Endometrial microvascular endothelial cells (primary cell): ENCODE results near the gene PCSK6. TPM values are rescaled to one million over a fixed set of nuclear protein-coding genes. Genes with fewer than 3 reads are reported as not detected.
"Not testable (repeated sequence)": the region's sequence is repeated elsewhere in the genome, so short reads cannot be mapped to it uniquely, and the experiment has no call there.

Experiments
- in situ Hi-C: cut with HindIII; loops from 2 replicates; pipeline ENCODE4 v1.10.0; 2017; ENCODE audit warnings: low sequenced_read_pairs, low pct_unique_long_range_greater_than_20kb; ENCODE audit errors: inconsistent ontology term
- total RNA-seq: library from RNA; depleted of rRNA; stranded (reverse); fragments of >200 nt; gene quantifications from one replicate; pipeline ENCODE4 v1.2.3, GENCODE V29; 2015; ENCODE audit errors: inconsistent ontology term

Gene PCSK6
- total RNA-seq, 1 donor from 2014 or later, result not detected

DNA sequence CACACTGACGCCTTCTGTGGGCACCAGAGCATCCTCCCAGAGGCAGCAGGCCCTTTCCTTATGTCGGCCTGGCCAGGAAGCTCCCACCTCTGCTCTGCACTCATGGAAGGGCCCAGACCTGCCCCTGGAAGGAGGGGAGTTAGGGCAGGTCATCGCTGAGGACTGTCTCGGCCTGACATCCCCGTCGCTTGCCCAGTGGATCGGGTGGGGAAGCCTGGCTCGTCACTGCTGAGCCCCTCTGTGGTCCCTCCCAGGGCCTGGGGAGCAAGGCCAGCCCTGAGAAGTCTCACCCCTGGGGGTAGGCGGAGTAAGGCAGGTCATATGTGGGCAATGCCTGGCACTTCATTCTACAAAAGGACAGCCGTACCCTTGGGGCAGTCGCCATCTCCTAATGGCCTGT is 131.6 kb downstream of the PCSK6 start:
- in situ Hi-C loops, result no loop called here

DNA sequence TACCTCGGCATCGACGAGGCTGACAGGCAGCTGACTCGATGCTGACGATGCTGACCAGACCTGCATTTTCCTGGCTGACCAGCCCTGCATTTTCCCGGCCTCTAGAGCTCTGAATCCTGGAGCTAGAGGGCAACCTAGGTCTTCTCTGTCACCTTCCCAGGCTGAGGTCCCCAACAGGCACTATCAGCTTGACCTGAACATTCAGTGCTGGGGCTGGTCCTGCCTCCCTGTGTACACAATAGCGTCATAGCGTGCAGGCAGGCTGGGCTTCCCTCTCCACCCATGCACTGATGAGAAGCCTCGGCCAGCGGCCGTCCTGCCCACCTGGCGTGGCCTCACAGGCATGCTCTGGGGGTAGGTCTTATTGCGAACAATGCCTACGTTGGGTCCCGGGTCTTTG is 132.2 kb downstream of the PCSK6 start:
- in situ Hi-C loops, result no loop called here

DNA sequence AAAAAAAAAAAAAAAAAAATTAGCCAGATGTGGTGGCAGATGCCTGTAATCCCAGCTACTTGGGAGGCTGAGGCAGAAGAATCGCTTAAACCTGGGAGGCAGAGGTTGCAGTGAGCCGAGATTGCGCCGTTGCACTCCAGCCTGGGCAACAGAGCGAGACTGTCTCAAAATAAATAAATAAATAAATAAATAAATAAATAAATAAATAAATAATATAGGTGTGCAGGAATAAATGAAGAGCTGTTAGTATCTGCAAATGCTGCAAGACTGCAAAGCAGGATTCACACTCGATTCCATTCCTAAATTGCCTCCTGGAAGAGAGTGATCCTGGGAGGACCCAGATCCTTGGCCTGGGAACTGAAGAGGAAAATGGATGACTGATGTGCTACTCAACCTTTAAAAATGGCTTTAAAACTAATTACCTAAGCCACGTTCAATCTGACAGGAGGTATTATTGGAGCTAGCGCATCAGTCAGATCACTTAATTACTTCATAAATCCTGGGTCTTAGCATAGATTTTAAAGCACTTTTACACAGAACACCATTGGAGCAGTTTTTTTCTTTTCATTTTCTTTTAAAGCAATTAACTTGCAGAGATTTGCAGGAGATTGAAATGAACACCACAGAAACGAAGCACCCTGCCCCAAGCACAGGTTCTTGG is 132.9 kb downstream of the PCSK6 start:
- in situ Hi-C loops, result not testable (repeated sequence)

DNA sequence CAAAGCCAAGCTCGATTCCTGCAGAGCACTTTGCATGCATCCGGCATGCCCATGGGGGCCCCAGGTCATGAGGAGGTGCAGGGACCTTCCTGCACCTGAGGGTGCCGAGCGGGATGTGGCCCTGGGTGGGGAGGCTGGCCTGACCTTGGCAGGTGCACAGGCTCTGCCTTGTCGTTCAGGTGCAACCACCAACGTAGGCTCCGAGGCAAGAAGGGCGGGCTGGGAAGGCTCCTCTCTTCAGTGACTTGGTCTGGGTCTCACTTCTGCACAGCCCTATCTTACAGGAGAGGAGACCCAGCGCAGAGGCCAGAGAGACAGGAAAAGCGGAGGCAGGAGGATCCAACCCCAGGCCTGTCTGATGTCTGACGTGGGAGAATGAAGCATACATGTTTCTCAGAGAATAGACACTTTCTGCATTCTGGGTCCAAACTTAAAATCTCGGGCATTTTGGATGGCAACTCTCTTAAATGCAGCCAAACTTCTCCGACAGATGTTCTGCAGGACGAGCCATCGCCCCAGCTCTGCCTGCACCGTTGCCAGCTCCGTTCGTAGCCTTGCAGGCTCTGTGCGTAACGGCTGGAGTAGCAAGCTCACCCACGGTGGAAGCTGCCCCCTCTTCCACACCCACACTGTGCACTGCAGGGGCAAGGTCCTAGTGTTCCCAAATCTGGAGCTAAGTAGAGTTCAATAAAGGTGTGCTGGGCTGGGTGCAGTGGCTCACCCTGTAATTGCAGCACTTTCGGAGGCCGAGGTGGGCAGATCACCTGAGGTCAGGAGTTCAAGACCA is 133.6 kb downstream of the PCSK6 start:
- in situ Hi-C loops, result no loop called here

DNA sequence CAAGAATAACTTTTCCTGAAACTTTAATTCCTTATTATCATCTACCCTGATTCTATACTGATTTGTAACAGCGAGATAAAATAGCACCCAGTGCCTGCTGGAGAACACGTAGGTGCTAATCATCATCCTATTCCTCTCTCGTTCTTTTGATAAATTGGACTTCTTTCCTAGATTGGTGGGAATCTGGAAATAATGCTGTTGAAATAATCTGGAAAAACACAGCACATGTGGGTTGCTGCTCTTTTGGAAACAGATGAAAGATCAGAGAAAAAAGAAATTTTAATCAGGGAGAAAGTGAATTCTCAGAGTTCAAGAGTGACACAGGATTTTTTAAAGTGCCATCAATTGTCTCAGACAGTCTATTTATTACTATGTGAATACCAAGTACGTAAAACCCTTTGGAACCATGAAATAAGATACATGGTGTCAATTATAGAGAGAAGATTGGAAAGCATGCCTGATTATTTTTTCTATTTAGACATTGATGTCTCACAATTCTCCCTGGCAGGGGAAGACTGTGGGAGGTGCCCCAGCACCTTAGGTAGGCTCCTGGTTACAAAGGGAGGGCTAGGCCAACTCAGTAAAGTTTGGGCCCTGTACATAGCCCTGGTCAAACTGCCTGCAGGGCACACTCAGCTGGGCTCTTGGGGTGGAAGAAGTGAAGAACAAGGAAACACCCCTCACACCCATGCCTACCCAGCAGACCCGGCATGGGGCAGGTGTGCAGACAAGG is 134.4 kb downstream of the PCSK6 start:
- in situ Hi-C loops, result no loop called here

DNA sequence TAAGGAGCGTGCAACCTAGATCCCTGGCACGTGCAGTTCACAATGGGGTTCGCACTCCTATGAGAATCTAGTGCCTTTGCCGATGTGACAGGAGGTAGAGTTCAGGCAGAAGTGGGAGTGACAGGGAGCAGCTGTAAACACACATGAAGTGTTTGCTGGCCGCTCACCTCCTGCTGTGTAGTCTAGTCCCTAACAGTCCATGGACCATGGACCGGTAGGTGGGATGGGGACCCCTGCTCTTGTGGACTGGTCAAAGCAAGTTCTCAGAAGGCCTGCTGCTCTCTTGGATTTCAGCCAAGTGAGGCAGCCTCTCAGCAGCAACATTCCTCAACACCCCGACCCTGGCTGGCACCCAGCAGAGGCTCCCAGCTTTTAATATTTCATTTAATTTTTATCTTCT is 136.3 kb downstream of the PCSK6 start:
- in situ Hi-C loops, result no loop called here

DNA sequence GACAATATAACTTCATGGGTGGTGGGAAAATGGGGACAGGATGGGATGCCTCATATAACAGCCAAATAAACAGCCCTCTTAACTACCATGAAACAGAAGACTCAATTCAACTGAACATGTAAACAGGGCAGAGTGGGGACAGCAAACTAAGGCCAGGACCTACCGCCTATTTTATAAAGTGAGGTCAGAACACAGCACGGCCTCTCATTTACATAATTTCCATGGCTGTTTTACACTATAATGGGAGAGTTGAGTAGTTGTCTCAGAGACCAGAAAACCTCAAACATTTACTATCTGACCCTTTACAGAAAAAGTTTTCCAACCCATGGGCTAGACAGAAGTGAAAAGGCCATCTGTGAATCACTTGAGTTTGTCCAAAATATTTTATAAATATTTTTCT is 137.8 kb downstream of the PCSK6 start:
- in situ Hi-C loops, result no loop called here

DNA sequence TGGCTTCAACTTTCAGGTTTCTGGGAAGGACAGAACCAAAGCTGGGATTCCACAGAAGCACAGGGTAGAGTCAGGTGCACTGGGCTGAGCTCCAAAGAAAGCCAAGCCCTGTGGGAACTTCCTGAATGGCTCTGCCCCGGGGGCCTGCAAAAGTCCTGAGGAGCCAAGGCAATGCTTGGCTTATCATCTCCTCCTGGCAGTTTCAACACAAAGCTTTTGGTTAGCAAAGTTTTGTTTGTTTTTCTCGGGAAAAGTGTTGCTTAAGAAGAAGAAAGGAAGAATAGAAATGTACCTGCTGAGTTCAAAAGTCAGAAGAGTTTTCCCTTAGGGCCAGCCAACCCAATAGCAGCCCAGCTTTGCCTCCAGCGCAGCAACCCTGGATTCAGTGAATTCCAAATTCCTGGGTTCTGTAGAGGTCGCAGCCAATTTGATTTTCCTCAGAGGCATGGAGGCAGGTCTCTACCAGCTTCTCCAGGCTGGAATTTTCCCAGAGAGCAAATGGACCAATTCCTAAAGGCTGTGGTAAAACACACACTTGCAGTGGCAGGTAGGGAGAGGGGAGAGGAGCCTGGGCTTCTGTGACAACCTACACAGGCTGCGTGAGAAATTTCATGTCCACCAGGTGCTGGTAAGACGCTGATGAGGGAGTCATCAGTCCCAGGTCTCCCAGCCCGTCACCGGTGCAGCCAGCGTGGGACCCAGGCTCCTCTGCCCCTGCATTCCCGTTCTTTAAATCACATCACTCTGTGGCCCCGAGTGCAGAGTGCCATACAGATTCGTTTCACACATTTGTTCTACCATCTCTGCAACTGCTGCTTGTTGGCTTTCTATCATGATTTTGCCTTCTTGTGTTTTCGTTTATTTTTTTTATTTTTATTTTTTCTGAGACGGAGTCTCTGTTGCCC is 140.2 kb downstream of the PCSK6 start:
- in situ Hi-C loops, result no loop called here

DNA sequence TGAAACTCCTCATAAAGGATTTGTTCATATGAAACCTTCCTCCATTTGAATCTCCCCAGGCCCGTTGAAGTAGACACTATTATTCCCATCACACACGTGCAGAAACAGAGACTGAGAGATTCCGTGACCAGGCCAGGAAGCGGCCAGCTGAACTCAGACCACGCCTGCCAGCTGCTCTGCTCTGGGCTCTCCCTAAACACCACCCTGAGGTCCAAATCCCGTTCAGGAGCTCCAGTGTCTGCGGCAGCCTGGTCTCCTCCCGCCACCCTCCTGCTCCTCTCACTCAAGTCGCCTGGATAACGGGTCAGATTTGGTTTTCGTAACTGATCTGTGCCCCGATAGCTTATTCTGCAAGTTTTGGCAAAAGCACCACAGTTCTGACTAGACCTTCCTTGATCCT is 140.9 kb downstream of the PCSK6 start:
- in situ Hi-C loops, result no loop called here

DNA sequence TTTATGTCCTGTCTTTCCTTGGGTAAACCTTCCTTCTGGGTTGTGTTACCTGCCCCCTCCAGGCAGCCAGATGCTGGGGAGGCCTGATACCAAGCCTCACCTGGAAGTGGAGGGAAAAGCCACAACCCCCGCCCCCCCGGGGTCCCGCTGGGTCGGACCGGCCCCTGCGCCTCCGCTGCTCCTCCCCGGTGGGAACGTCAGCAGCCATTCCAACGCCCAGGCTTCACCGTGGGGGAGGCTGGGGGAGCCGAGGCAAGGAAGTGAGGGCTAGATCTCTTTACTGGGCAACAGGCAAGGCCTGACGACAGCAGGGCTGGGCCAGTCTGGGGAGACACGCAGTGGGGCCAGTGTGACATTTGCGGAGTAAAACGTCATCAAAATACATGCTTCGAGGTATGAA is 141.5 kb downstream of the PCSK6 start:
- in situ Hi-C loops, result no loop called here

DNA sequence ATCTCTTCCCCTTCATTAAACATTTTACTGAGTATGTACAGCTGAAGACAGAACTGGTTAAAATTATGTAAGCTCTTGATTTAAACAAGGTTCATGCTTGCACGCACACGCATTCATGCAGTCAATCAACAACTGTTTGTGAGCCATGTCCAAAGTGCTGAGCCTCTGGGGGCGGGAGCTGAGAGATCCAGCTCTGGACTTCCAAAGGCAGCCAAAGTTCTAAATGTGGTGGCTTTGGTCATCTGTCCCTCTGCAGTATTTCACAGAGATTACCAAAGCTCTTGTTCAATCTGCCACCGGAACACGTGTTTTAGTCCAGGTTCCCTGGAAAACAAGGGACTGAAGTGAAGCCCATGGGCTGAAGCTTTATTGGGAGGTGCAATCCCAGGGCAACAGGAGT is 142.1 kb downstream of the PCSK6 start:
- in situ Hi-C loops, result no loop called here

DNA sequence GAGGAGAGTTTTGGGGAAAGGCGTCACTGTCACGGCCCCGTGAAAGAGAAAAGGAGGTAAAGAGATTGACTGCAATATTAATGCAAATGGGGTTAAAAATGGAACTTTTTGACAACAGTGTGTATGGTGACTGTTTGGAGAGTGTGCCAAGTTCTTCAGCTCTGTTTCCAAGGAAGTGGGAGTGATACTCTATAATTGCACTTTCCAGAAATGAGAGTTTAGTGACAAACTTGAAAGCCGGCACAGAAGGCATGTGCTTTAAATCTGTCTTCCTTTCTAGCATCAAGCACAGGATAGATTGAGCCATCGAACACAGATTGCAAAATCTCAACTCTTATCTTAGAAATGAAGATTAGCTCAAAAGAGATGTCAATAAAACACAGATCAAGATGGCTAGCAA is 142.6 kb downstream of the PCSK6 start:
- in situ Hi-C loops, result no loop called here

DNA sequence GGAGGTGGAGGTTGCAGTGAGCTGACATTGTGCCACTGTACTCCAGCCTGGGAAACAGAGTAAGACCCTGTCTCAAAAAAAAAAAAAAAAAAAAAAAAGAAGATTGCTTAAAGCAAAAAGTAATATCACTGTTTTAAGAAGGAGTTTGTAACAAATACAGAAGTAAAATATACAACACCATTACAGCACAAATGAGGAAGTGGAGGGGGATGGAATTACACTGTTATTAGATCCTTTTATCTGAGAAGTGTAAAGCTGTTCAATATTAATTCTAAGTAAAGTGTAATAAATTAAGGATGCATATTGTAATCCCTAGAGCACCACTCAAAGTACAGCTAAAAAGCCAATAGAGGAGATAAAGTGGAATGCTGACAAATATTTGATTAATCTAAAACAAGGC is 147.5 kb downstream of the PCSK6 start:
- in situ Hi-C loops, result no loop called here

DNA sequence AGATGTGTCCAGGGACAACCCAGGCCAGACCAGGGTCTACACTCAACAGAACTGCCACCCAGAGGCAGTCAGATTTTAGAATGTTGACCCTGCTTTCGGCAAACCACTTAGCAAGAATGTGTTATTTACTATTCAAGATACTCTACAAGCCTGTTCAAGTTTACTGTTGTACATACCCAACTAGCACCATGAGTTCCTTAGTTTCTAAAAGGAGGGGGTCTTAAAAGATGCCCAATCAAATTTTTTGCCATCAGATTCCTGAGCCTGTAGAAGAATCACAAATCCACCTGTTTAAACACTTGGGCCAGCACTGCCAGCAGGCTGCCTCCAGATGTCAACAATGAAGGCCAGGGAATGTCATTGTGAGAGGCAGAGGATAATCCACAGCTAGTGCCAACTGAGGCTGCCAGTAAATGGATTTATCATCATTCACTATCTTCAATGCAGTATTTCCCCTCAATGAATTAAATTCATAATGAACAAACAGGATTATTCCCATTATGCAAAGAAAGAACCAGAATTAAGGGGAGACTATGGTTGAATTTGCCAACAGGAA is 150.9 kb downstream of the PCSK6 start:
- in situ Hi-C loops, result no loop called here

DNA sequence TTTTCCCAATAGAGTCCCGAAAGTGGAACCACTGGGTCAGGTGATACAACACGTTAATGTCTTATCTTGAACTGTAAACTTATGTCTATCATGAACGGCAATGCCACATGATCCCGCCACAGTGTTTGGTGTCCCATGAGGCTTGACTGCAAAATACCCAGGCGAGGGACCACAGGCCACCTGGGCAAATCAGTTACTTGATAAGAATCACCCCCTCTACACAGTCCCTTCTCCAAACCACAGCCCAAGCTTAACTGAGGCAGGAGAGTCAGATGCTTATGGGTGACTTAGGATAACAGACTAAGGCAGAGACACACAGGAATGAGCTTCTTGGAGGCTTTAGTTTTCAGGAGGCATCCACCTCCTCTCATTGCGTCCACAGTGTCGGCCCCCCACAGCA is 151.5 kb downstream of the PCSK6 start:
- in situ Hi-C loops, result no loop called here

DNA sequence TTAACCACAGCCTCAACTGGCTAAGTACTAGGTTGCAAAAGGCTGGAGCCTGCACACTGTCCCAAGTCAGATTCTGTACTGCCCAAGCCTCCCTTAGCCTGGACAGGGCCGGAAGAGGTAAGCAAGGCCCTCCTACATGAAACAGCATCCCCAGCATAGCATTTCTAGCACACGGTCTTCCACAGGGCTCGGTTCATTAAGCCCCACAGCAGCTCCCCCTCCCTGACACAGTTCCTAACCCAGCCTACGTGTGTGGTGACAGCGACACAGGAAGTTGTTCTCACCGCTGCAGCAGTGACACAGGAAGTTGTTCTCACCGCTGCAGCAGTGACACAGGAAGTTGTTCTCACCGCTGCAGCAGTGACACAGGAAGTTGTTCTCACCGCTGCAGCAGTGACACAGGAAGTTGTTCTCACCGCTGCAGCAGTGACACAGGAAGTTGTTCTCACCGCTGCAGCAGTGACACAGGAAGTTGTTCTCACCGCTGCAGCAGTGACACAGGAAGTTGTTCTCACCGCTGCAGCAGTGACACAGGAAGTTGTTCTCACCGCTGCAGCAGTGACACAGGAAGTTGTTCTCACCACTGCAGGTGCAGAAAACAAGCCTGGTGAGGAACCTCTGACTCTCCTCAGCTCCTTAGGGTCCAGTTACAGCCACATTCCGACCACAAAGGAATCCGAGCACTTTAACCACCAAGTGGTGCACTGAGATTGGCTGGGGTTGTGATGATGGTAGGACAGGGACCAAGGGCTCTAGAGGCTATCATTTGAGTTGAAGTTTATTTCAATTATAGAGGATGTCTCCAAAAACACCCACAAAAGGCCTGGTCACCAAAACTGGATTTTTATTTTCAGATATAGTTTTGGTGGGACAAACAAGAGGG is 155.4 kb downstream of the PCSK6 start:
- in situ Hi-C loops, result not testable (repeated sequence)

DNA sequence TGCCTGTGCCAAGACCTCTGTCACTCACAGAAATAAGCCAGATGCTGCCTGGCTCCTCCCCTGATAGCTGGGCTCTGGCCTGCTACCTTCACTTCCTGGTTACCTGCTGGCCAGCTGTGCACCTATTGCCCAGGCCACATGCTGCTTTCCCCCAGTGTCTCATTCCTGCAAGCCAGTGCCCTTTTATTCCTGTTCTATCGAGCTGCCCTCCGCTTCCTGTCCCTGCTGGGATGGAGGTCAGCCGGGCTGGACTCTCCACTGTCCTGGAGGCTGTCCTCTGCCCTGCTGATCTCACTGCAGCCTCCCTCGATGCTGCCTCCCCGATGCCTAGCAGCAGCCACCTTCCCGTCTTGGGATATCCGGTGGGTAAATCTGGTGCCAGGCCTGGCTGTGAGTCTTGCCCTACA is 157.4 kb downstream of the PCSK6 start:
- in situ Hi-C loops, result no loop called here

DNA sequence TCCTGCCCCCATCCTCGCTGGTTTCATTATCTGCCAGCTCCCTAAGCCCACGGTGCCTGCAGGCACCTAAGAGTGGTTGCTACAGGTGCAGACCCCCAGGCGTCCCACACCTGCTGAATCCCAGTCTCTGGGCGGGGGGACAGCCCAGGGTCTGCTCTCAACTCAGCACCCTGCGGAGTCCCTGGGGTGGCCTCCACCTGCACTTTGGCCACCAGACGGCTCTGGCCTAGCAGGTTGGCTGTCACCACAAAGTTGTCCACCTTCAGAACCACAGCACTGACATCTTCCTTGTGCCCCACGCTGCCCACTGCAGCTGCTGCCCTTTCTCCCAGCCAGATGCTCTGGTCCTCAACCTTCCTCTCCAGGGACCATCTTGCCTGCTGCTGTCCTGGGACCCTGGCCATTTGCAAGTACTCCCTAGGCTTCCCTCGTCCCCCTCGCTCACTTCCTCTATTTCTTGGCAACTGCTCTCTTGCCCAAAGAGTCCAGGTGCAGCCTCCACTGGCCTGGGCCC is 159.6 kb downstream of the PCSK6 start:
- in situ Hi-C loops, result no loop called here
